ENCODE results near the gene RASA3.
"Not testable (repeated sequence)": the region's sequence is repeated elsewhere in the genome, so short reads cannot be mapped to it uniquely, and the experiment has no call there.

RASA3 gene

DNA sequence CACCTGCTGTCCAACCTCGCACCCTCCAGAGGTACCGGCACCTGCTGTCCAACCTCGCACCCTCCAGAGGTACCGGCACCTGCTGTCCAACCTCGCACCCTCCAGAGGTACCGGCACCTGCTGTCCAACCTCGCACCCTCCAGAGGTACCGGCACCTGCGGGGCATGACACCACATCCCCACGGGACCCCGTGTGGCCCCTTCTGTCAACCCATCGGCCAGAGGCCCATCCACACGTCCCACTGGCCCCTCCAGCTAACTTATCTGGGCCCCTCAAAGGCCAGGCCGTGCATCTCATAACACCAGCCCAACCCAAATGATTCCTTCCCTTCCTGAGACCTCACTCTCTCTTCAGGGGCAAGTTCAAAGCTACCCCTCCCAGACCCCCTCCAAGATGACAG, 6.3 kb downstream of the RASA3 start:
- DNase-seq (ENCODE audit: low read depth) = not testable (repeated sequence)

DNA sequence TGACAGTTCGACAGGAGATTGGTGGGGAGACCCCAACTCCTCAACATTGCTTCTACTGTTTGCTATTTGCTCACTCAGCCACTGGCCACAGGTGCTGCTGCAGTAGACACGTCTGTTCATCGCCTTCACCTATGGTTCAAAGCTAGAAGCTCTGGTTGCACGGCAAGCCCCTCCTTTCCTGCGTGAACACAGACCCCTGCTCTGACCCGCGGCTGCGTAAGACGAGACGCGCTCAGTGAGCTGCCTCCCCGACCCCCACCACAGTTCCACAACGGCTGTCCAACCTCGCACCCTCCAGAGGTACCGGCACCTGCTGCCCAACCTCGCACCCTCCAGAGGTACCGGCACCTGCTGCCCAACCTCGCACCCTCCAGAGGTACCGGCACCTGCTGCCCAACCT, 6.8 kb downstream of the RASA3 start:
- DNase-seq (ENCODE audit: low read depth) = no peak

- no peak for DNase-seq (ENCODE audit: low read depth)
Observed at GRCh38 chr13:114124921-114125320, 7.5 kb downstream of the RASA3 start.

DNA sequence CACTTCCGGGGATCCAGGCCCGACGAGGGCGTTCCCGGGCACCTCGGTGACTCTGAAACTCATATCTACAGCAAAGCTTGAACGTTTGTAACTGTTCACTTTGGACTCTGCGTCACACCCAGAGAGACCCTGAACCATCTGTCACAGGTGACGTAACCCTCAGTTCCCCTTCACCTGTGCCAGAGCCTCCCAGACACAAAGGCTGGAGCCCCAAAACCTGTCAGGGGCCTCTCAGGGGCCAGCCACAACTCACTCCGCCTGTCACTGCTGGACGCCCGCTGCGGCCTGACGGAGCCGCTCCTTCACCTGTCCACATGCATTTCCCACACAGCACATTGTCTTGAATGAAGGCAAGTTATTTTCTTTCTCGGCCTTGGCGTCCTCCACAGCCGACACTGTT, 8.0 kb downstream of the RASA3 start:
- DNase-seq (ENCODE audit: low read depth) = no peak

GRCh38 chr13:114123876-114124275, 8.5 kb downstream of the RASA3 start:
- no peak for DNase-seq (ENCODE audit: low read depth)

DNA sequence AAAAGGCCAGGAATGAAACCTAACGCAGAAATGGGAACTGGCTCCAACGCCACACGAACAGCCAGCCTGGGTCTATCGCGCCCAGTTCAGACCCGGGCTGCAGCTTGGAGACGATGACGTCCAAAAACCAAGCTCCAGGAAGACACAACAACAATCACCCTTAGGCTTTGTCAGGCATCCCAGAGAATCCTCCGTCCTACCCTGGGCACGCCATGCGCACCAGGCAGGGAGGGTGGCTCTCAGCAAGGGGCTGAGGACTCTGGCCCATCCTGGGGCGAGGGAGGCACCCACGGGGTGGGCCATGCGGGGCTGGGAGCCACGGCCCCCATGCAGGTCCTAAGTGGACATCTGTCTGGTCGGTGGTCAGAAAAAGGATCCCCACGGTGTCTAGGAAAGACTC, 9.0 kb downstream of the RASA3 start:
- DNase-seq (ENCODE audit: low read depth) = no peak

DNA sequence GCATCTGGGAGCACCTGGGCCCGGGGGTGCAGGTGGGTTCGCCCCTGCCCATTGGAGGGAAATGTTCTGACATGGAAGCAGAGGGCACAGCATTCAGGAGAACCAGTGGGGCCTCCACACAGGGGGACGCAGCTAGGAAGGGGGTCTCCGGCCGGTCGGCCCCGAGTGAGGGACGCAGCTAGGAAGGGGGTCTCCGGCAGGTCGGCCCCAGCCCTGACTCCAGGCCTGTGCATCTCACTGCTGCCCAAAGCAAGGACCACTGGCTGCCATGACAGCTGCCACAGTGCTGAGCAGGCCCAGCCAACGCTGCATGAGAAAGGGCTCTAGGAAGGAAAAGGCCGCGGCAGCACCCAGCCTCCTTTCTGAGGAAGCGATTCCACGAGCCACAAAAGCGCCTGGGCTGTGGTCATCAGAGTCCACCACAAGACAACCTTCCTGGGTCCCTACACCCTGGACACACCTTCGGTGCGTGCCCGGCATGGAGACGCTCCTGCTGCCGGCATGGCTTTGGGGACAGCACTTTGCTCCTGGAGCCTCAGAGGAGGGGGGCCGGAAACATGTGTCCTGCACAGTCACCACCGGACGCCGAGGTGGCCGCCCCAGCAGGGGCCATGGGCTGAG, 9.7 kb downstream of the RASA3 start:
- no peak for DNase-seq (ENCODE audit: low read depth)

DNA sequence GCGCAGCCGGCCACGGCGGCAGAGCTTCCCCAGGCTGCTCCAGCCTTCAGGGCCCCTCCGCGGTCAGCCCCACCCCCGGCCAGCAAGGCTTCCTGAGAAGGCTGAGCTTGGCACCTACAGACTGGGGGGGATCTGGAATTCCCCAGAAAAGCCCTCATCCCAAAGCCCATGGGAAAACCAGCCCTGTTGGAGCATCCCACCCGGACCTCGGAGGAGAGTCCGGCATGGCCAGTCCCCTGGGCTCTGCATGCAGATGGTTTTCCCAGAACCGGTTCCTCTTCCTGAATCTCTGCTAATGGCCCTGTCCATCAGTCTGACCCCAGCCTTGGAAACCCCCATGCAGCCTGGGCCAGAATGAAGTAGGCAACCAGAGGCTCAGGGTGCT, 10.3 kb downstream of the RASA3 start:
- DNase-seq (ENCODE audit: low read depth) = no peak

GRCh38 chr13:114121496-114122126, 10.8 kb downstream of the RASA3 start:
- no peak for DNase-seq (ENCODE audit: low read depth)

GRCh38 chr13:114121031-114121430, 11.4 kb downstream of the RASA3 start:
- DNase-seq (ENCODE audit: low read depth) = no peak

DNA sequence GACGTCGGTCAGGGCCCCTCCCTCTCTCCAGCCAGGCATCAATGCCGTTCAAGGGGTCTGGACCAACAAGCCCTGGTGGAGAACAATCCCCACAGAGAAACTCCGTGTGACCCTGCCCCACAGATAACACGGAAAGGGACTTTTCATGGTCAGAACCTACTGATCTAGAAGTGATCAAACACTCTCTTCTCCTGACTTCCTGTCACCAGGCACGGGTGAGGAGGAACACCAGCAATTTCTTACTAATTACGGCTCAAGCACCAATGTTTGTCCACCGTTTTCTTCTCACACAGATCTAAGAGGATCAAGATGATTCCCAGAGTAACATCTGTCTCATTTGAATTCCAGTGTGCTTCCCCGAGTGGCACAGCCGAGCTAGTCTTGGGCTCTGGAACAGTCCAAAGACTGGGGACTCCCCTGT, 11.8 kb downstream of the RASA3 start:
- DNase-seq (ENCODE audit: low read depth) = no peak

GRCh38 chr13:114119196-114119595, 13.2 kb downstream of the RASA3 start:
- peak; percentile 72 for DNase-seq (ENCODE audit: low read depth)

- no peak for DNase-seq (ENCODE audit: low read depth)
Observed at GRCh38 chr13:114118511-114119123, 13.8 kb downstream of the RASA3 start.

- no peak for DNase-seq (ENCODE audit: low read depth)
Observed at GRCh38 chr13:114118086-114118485, 14.3 kb downstream of the RASA3 start.

DNA sequence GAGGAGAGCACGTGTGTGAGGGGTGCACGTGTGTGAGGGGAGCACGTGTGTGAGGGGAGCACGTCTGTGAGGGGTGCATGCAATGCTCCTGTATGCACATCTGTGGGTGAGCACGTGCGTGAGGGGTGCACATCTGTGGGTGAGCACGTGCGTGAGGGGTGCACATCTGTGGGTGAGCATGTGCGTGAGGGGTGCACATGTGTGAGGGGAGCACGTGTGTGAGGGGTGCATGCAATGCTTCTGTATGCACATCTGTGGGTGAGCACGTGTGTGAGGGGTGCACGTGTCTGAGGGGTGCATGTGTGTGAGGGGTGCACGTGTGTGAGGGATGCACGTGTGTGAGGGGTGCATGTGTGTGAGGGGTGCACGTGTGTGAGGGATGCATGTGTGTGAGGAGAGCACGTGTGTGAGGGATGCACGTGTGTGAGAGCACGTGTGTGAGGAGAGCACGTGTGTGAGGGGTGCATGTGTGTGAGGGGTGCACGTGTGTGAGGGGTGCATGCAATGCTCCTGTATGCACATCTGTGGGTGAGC, 15.0 kb downstream of the RASA3 start:
- DNase-seq (ENCODE audit: low read depth) = not testable (repeated sequence)

- no peak for DNase-seq (ENCODE audit: low read depth)
Observed at GRCh38 chr13:114116734-114117133, 15.7 kb downstream of the RASA3 start.

GRCh38 chr13:114115796-114116195, 16.6 kb downstream of the RASA3 start:
- DNase-seq (ENCODE audit: low read depth) = no peak

DNA sequence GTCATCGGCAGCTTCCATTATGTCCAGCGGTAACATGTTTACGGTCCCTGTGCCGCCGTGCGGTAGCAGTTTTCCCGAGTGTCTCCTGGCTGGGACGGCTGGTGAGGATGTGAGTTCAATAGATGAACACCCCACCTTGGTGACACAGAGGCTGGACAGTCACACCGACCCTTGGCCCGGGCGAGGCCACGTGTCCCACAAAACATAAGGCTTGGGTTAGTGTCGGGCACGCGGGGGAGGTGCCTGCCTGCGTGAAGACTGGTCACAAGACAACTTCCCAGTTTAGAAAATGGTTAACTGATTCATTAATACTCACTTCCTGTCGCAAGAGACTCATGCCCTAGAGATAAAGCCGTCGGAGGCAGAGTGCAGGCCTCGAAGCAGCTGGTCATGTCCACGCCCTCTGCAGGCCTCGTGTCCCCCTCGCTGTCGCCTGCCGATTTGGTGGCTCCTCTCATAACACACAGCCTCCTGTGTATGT, 17.2 kb downstream of the RASA3 start:
- no peak for DNase-seq (ENCODE audit: low read depth)

DNA sequence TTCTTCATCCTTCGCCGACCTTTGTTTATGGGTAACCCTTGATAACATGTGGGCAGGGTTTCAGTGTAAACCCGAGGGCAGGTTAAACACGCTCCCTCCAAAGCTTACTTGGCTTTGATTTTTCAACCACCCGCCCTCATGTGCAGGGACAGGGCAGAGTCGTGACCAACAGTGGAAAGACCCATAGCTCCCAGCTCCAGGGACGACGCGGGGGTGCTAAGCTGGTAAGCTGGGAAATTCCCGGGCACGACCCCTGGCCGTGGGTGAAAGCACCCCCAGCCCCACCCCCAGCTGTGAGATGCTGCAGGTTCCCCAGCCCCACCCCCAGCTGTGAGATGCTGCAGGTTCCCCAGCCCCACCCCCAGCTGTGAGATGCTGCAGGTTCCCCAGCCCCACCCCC, 17.8 kb downstream of the RASA3 start:
- DNase-seq (ENCODE audit: low read depth) = not testable (repeated sequence)

GRCh38 chr13:114114006-114114640, 18.3 kb downstream of the RASA3 start:
- DNase-seq (ENCODE audit: low read depth) = no peak

DNA sequence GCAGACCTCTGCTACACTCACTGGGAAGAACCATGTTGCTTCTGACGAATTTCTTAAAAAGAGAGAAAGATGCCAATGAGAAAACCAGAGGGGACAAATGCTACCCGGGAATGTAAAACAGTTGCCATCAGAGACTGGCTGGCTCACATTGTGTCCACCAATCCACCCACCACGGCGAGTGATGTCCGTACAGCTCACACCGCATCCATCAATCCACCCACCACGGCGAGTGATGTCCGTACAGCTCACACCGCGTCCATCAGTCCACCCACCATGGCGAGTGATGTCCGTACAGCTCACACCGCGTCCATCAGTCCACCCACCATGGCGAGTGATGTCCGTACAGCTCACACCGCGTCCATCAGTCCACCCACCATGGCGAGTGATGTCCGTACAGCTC, 19.0 kb downstream of the RASA3 start:
- DNase-seq (ENCODE audit: low read depth) = not testable (repeated sequence)

DNA sequence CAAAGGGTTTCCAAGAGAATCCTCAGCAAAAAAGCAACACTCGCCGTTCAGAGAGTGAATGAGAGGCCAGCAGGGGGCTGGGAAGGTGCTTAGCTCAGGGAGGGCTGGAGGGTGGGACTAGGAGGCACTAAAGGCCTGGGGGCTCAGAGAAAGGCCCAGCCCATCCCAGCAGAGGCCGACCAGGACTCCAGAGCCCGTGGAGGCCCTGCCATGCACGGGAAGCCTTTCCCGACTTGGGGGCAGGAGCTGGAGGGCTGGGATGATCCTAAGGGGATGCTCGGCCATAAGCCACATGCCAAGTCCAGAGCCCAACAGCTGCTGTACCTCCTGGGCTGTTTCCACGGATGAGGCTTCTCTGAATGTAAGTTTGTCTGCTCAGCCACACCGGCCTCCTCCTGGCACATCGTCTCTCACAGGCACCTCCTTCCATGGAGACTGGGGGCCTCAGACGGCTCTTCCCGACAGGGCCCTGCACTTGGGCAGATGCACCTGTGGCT, 19.5 kb downstream of the RASA3 start:
- no peak for DNase-seq (ENCODE audit: low read depth)

Data from stromal cell of bone marrow (primary cell).